Panc1 (cell line): ENCODE measurements around the gene MRPL40. TPM values are rescaled to one million over a fixed set of nuclear protein-coding genes. Genes with fewer than 3 reads are reported as not detected.

Experiments used
- ATAC-seq: fragments of 200-7000 bp; cut with Tn5 transposase; 2 replicates; pipeline ENCODE4 v1.9.1; 2020; ENCODE audit warnings: mild to moderate bottlenecking, moderate library complexity
- BruUV-seq: library from RNA; stranded (reverse); fragments of 400-500 nt; replicated peaks from 2 replicates; lab custom pipeline; 2021; lab: Mats Ljungman, UMichigan
- CTCF ChIA-PET: fragments of 300-600 bp; sonication (Branson Sonifier 250); formaldehyde crosslinking; loops from one replicate; lab custom pipeline; 2022; ENCODE audit warnings: antibody characterized with exemption; lab: Charles Lee
- POLR2A ChIA-PET: fragments of 300-600 bp; sonication (Branson Sonifier 250); formaldehyde crosslinking; loops from one replicate; lab custom pipeline; 2022; ENCODE audit warnings: antibody characterized with exemption; lab: Charles Lee
- DNase-seq: peaks from one replicate; pipeline ENCODE4 v3.0.0-alpha.2; 2010; ENCODE audit warnings: low read depth, low spot score
- H3K27ac ChIP-seq: 2 replicates; pipeline ENCODE4 v1.5.1; 2011; ENCODE audit warnings: mild to moderate bottlenecking, low read length, inconsistent platforms
- H3K27me3 ChIP-seq: fragments of 200-500 bp; sonication (Bioruptor generic); 2 replicates; pipeline ENCODE4 v1.6.0; 2014; ENCODE audit warnings: low read length, inconsistent platforms; ENCODE audit not compliant: control insufficient read depth, insufficient read depth
- H3K36me3 ChIP-seq: fragments of 200-500 bp; sonication (Bioruptor generic); 2 replicates; pipeline ENCODE4 v1.5.1; 2014; ENCODE audit warnings: inconsistent platforms, mild to moderate bottlenecking, low read length, moderate library complexity; ENCODE audit not compliant: control insufficient read depth, insufficient read depth
- H3K4me1 ChIP-seq: 2 replicates; pipeline ENCODE4 v1.5.1; 2011; ENCODE audit warnings: inconsistent platforms, mild to moderate bottlenecking, low read length, moderate library complexity; ENCODE audit not compliant: control insufficient read depth, insufficient read depth
- H3K4me3 ChIP-seq, 2 experiments: 2 replicates each; pipeline ENCODE4 v1.5.1; 2011 to 2012; ENCODE audit warnings: low read depth in 2 of 2, low read length in 2 of 2, mild to moderate bottlenecking in 2 of 2, inconsistent platforms in 1 of 2, moderate library complexity in 1 of 2
- H3K9me3 ChIP-seq: fragments of 200-500 bp; sonication (Bioruptor generic); 2 replicates; pipeline ENCODE4 v1.5.1; 2014; ENCODE audit warnings: low read depth, mild to moderate bottlenecking, inconsistent platforms, low read length, moderate library complexity; ENCODE audit not compliant: control insufficient read depth, insufficient read depth
- POLR2AphosphoS5 ChIP-seq: IDR thresholded peaks from 2 replicates; pipeline ENCODE4 v1.6.1; 2012; ENCODE audit warnings: mild to moderate bottlenecking, low read depth, low read length, moderate library complexity
- REST ChIP-seq, 2 experiments: IDR thresholded peaks; 2 replicates each; pipeline ENCODE4 v1.6.1; 2011 to 2012; ENCODE audit warnings: low read depth in 2 of 2, control low read depth in 1 of 2, low read length in 1 of 2, mild to moderate bottlenecking in 1 of 2, moderate library complexity in 1 of 2; ENCODE audit not compliant: insufficient read depth in 1 of 2
- SIN3A ChIP-seq: IDR thresholded peaks from 2 replicates; pipeline ENCODE4 v1.6.1; 2012; ENCODE audit warnings: low read depth, mild to moderate bottlenecking, low read length, moderate library complexity, borderline replicate concordance; ENCODE audit not compliant: insufficient read depth
- TCF7L2 ChIP-seq: IDR thresholded peaks from 2 replicates; pipeline ENCODE4 v1.6.1; 2011; ENCODE audit warnings: mild to moderate bottlenecking, low read depth, low read length, inconsistent platforms
- in situ Hi-C: cut with HindIII; loops from 2 replicates; pipeline ENCODE4 v1.10.0; 2016; ENCODE audit warnings: low sequenced_read_pairs, low pct_unique_long_range_greater_than_20kb
- intact Hi-C: fragments of 100-400 bp; cut with micrococcal nuclease; formaldehyde crosslinking; loops from one replicate; pipeline ENCODE4 v1.10.0; 2022; ENCODE audit not compliant: unreplicated experiment
- total RNA-seq: library from RNA; stranded (reverse); gene quantifications from one replicate; pipeline ENCODE4 v1.2.1, GENCODE V29; 2021; ENCODE audit not compliant: unreplicated experiment
- TF ChIP-seq, protein P1 (sequence below): fragments of 450-650 bp; IDR thresholded peaks from 2 replicates; pipeline ENCODE4 v1.5.1; 2017; ENCODE audit warnings: mild to moderate bottlenecking

Gene MRPL40
- total RNA-seq, 1 experiment from 2014 or later, result 36.3 TPM

DNA sequence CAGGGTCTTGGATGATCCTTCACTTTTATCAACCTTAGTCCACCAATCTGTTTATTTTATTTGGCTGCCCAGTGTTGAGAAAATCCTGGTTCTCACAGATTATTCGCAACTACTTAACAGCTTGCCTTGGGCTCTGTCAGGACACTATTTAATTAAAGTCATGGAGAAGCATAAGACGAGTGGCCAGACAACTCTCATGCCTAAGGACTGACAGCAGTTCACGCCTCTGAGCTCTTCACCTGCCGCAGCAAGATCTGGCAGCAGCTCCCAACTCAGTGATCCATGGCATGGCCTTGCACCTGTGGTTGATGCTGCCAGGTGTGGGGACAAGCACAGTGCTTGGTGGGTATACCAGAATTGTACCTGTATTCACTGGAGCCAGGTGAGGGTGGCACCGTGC lies 38.6 kb upstream of the MRPL40 start:
- ATAC-seq (no peak), DNase-seq (no peak)
- Histone ChIP-seq H3K27me3 (no peaks in the 10 kb centered on the region), H3K4me3 (no peak overlapping the region), H3K27ac (no peak overlapping the region), H3K36me3 (peaks cover 3% of the 10 kb centered on the region; the same call in 1 of the 2 replicates), H3K9me3 (no peaks in the 10 kb centered on the region), H3K4me1 (no peaks in the 10 kb centered on the region)
- intact Hi-C loops, result no loop called here
- TF ChIP-seq, protein P1, sequence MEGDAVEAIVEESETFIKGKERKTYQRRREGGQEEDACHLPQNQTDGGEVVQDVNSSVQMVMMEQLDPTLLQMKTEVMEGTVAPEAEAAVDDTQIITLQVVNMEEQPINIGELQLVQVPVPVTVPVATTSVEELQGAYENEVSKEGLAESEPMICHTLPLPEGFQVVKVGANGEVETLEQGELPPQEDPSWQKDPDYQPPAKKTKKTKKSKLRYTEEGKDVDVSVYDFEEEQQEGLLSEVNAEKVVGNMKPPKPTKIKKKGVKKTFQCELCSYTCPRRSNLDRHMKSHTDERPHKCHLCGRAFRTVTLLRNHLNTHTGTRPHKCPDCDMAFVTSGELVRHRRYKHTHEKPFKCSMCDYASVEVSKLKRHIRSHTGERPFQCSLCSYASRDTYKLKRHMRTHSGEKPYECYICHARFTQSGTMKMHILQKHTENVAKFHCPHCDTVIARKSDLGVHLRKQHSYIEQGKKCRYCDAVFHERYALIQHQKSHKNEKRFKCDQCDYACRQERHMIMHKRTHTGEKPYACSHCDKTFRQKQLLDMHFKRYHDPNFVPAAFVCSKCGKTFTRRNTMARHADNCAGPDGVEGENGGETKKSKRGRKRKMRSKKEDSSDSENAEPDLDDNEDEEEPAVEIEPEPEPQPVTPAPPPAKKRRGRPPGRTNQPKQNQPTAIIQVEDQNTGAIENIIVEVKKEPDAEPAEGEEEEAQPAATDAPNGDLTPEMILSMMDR, result no peak
- TF ChIP-seq SIN3A (no peak), REST (IDR thresholded peaks at IDR 0.05; ENCODE audit: insufficient read depth in 1 of 2, low read depth in 2 of 2, low read length in 1 of 2) (no peak), TCF7L2 (no peak), POLR2AphosphoS5 (no peak)
- ChIA-PET POLR2A (no interaction called here), CTCF (no interaction called here)
- in situ Hi-C loops, result no loop called here
- BruUV-seq, result no TSS peak

DNA sequence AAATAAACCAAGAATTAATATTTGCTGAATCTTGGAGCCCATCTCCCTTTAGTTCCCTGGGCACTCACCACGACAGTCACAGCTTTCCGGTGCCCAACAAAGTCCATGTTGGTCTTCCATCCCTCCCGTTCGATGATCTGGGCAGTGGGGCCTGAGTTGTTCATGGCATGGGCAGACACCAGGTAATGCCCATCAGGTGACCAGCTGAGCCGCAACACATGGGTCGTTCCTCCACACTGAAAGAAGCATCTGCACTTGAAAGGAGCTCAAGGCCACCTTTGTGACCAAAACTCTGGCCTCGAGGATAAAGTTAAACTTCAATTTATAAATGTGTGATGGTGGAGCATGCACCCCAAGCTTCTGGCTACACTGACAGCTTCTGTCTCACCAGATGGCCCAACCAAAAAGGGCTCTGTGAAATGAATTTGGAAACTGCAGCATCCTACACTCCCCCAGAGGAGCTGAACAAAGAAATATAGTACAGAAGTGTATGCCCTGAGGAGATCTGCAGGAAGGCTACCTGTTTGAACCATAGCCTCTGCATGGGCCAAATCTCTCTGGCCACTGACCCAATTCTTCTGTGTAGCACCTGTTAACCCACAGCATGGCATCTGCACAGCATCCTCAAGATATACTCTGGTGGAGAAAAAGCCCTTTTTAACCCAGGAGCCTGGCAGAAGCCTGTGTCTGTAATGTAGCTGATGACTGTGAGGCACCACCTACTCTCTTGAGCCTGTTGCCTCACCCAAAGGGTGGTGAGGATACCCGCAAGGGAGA lies 37.9 kb upstream of the MRPL40 start:
- H3K27ac ChIP-seq, result no peak overlapping the region
- no peak overlapping the region for H3K4me3 ChIP-seq
- DNase-seq (no peak), ATAC-seq (no peak)
- no TSS peak for BruUV-seq
- H3K4me1 ChIP-seq, result no peaks in the 10 kb centered on the region
- in situ Hi-C loops, result no loop called here
- TF ChIP-seq REST (IDR thresholded peaks at IDR 0.05; ENCODE audit: insufficient read depth in 1 of 2, low read depth in 2 of 2, low read length in 1 of 2) (no peak), POLR2AphosphoS5 (no peak), TCF7L2 (no peak), SIN3A (no peak)
- TF ChIP-seq, protein P1, result no peak
- no peaks in the 10 kb centered on the region for H3K9me3 ChIP-seq
- H3K36me3 ChIP-seq, result peaks cover 3% of the 10 kb centered on the region; the same call in 1 of the 2 replicates
- CTCF ChIA-PET, result no interaction called here
- POLR2A ChIA-PET, result no interaction called here
- intact Hi-C loops, result no loop called here
- no peaks in the 10 kb centered on the region for H3K27me3 ChIP-seq
